Karpas-422 (cell line): Measurements from ENCODE around the gene WASF2. TPM values are rescaled to one million over a fixed set of nuclear protein-coding genes. Genes with fewer than 3 reads are reported as not detected.
A peak's percentile ranks its signal among the peaks of the same experiment; 100 is the strongest.
"Not testable (repeated sequence)": the region's sequence is repeated elsewhere in the genome, so short reads cannot be mapped to it uniquely, and the experiment has no call there.

Experiments
- DNase-seq: peaks from one replicate; pipeline ENCODE4 v3.0.0-alpha.2; 2015
- H2AFZ ChIP-seq: fragments of 200-600 bp; sonication (generic); 2 replicates; pipeline ENCODE4 v1.6.1; 2014; ENCODE audit warnings: antibody characterized with exemption, low read length, mixed read lengths
- H3K27ac ChIP-seq: fragments of 200-600 bp; sonication (generic); 2 replicates; pipeline ENCODE4 v1.5.1; 2014; ENCODE audit warnings: mild to moderate bottlenecking, low read length, moderate library complexity
- H3K27me3 ChIP-seq: fragments of 200-600 bp; sonication (generic); 2 replicates; pipeline ENCODE4 v1.6.1; 2014; ENCODE audit warnings: low read length, mixed read lengths
- H3K36me3 ChIP-seq: fragments of 200-600 bp; sonication (generic); 2 replicates; pipeline ENCODE4 v1.6.1; 2014; ENCODE audit warnings: low read length, mixed read lengths; ENCODE audit not compliant: insufficient read depth
- H3K4me1 ChIP-seq: fragments of 200-600 bp; sonication (generic); 2 replicates; pipeline ENCODE4 v1.6.1; 2014; ENCODE audit warnings: mild to moderate bottlenecking, low read length, mixed read lengths
- H3K4me2 ChIP-seq: fragments of 200-600 bp; sonication (generic); 2 replicates; pipeline ENCODE4 v1.6.1; 2014; ENCODE audit warnings: low read length, low read depth, mild to moderate bottlenecking; ENCODE audit not compliant: poor library complexity, severe bottlenecking
- H3K4me3 ChIP-seq: fragments of 200-600 bp; sonication (generic); 2 replicates; pipeline ENCODE4 v1.5.1; 2014; ENCODE audit warnings: mild to moderate bottlenecking, antibody characterized with exemption, low read length, mixed read lengths
- H3K79me2 ChIP-seq: fragments of 200-600 bp; sonication (generic); 2 replicates; pipeline ENCODE4 v1.6.1; 2014; ENCODE audit warnings: mild to moderate bottlenecking, low read length, mixed read lengths
- H3K9ac ChIP-seq: fragments of 200-600 bp; sonication (generic); 2 replicates; pipeline ENCODE4 v1.6.0; 2014; ENCODE audit warnings: low read length
- H3K9me2 ChIP-seq: fragments of 200-600 bp; sonication (generic), shearing (Covaris generic); replicated peaks from 2 replicates; pipeline ENCODE4 v1.6.0; 2014; ENCODE audit warnings: mild to moderate bottlenecking, low read length, moderate library complexity; ENCODE audit not compliant: insufficient read depth
- H3K9me3 ChIP-seq: fragments of 300-700, 200-600 bp; sonication (generic); 2 replicates; pipeline ENCODE4 v1.6.1; 2014; ENCODE audit warnings: low read length, mixed read lengths
- H4K20me1 ChIP-seq: fragments of 200-600 bp; sonication (generic); 2 replicates; pipeline ENCODE4 v1.6.1; 2014; ENCODE audit warnings: mild to moderate bottlenecking, antibody characterized with exemption, low read length, low read depth; ENCODE audit not compliant: insufficient read depth
- total RNA-seq: library from RNA; depleted of rRNA; stranded (reverse); fragments of >200 nt; shearing (Covaris generic); gene quantifications from 2 replicates; pipeline ENCODE4 v1.2.3, GENCODE V29; 2014; ENCODE audit warnings: low replicate concordance

WASF2 gene
- total RNA-seq, 1 experiment from 2014 or later: 21.7 TPM

DNA sequence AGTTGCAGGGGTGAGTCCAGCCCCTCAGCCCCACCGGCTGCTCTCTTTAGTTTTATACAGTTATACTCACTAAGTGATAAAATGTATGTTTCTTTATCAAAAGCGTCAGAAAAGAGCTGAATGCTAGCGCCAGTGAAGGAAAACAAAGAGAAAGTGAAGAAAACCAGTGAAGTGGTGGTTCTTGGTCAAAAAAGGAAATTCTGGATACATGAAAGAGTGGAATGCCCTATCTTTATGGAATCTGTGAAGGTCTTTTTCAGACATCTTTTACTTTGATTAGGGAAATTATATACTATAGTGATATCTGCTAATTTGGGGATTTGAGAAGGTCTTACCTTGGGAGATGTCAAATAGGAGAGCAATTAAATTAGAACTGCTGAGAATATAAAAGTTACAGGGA is 56.3 kb downstream of the WASF2 start:
- no peak for DNase-seq
- no peak overlapping the region for H3K4me2 ChIP-seq
- no peak overlapping the region for H2AFZ ChIP-seq
- H3K27me3 ChIP-seq: no peaks in the 10 kb centered on the region
- H3K9me2 ChIP-seq: no peaks in the 10 kb centered on the region
- H3K9me3 ChIP-seq: no peaks in the 10 kb centered on the region
- H3K79me2 ChIP-seq: peaks cover 92% of the 10 kb centered on the region
- no peaks in the 10 kb centered on the region; the same call in 1 of the 2 replicates for H4K20me1 ChIP-seq
- no peak overlapping the region for H3K9ac ChIP-seq
- peaks cover 78% of the 10 kb centered on the region for H3K4me1 ChIP-seq
- H3K36me3 ChIP-seq: no peaks in the 10 kb centered on the region
- no peak overlapping the region for H3K4me3 ChIP-seq
- 0 out of 2 replicates have a peak overlapping the region, but pooled peaks have one; percentile 16 for H3K27ac ChIP-seq

GRCh38 chr1:27432725-27433124 is 57.2 kb downstream of the WASF2 start:
- H4K20me1 ChIP-seq, H3K9me3 ChIP-seq, DNase-seq, H3K9ac ChIP-seq, H3K9me2 ChIP-seq, H3K27ac ChIP-seq, H3K4me2 ChIP-seq, H3K36me3 ChIP-seq, H2AFZ ChIP-seq, H3K4me3 ChIP-seq, H3K27me3 ChIP-seq: not testable (repeated sequence)
- Histone ChIP-seq H3K79me2 (peaks cover 82% of the 10 kb centered on the region), H3K4me1 (peaks cover 78% of the 10 kb centered on the region)

- no peak overlapping the region for H3K27ac ChIP-seq
- no peaks in the 10 kb centered on the region for H4K20me1 ChIP-seq
- no peak overlapping the region for H2AFZ ChIP-seq
- H3K9me2 ChIP-seq: no peaks in the 10 kb centered on the region
- H3K9me3 ChIP-seq: no peaks in the 10 kb centered on the region
- H3K27me3 ChIP-seq: no peaks in the 10 kb centered on the region
- DNase-seq: no peak
- peaks cover 81% of the 10 kb centered on the region for H3K79me2 ChIP-seq
- no peaks in the 10 kb centered on the region for H3K36me3 ChIP-seq
- H3K4me3 ChIP-seq: no peak overlapping the region
- no peak overlapping the region for H3K4me2 ChIP-seq
- peaks cover 75% of the 10 kb centered on the region for H3K4me1 ChIP-seq
- H3K9ac ChIP-seq: no peak overlapping the region
Observed at GRCh38 chr1:27431601-27431940, 58.4 kb downstream of the WASF2 start.

DNA sequence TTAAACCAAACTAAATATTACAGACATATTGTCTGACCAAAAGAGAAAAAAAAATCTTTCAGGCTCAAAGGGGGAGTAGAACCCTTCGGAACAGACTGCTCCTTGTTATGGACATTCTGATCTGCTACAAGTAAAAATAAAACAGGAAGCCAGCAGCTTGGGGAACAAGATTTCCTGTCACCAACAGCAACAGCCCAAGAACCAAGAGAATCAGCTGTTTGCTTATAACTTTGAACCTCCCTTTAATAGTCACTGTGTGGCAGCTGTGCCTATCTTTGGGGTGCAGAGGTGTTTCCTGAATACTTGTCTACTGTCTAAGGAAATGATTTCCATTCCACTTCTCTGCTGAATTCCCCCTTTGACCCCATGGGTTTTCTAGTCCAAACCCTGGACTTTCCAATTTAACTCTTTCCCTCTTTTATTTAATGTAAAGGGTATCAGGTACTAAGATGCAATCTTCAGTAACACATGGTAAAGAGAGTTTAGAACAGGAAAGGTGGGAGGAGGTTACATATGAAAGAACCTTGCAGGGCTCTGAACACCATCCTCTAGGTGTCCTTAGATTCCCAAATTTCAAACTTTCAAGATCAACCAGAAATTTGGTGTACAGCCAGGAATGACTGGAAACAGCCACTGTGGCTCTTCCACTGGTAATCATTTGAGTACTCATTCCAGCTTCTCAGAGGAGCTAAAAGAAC is 58.9 kb downstream of the WASF2 start:
- Histone ChIP-seq H3K4me3 (no peak overlapping the region), H2AFZ (no peak overlapping the region), H3K9me3 (no peaks in the 10 kb centered on the region), H3K9ac (no peak overlapping the region), H3K27me3 (no peaks in the 10 kb centered on the region), H4K20me1 (no peaks in the 10 kb centered on the region), H3K36me3 (no peaks in the 10 kb centered on the region), H3K27ac (no peak overlapping the region), H3K4me1 (peaks cover 69% of the 10 kb centered on the region), H3K4me2 (no peak overlapping the region), H3K9me2 (no peaks in the 10 kb centered on the region), H3K79me2 (peaks cover 81% of the 10 kb centered on the region)
- no peak for DNase-seq

DNA sequence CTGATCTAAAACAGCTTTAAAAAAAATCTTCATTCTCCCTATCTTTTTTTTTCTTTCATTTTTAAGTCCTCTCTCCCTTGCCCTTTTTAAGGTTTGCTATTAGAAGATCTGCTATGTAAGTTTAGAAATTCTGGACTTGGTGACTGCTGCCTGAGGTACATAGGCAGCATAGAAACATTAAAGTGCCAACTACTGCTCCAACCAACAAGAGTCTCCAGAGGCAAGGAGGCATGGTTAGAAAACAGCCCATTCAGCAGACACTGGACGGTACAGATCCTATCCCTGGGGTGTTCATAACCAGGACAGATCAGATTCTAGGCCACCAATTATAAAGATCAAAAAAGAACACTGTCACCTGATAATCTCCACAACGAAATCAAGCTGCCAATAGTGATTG is 60.9 kb downstream of the WASF2 start:
- Histone ChIP-seq H3K79me2 (peaks cover 75% of the 10 kb centered on the region), H3K4me2 (no peak overlapping the region), H3K4me1 (peaks cover 54% of the 10 kb centered on the region), H3K4me3 (no peak overlapping the region), H3K9ac (no peak overlapping the region), H3K9me3 (no peaks in the 10 kb centered on the region), H4K20me1 (no peaks in the 10 kb centered on the region), H3K36me3 (no peaks in the 10 kb centered on the region), H3K27ac (no peak overlapping the region), H3K9me2 (no peaks in the 10 kb centered on the region), H2AFZ (no peak overlapping the region), H3K27me3 (no peaks in the 10 kb centered on the region)
- DNase-seq: no peak

DNA sequence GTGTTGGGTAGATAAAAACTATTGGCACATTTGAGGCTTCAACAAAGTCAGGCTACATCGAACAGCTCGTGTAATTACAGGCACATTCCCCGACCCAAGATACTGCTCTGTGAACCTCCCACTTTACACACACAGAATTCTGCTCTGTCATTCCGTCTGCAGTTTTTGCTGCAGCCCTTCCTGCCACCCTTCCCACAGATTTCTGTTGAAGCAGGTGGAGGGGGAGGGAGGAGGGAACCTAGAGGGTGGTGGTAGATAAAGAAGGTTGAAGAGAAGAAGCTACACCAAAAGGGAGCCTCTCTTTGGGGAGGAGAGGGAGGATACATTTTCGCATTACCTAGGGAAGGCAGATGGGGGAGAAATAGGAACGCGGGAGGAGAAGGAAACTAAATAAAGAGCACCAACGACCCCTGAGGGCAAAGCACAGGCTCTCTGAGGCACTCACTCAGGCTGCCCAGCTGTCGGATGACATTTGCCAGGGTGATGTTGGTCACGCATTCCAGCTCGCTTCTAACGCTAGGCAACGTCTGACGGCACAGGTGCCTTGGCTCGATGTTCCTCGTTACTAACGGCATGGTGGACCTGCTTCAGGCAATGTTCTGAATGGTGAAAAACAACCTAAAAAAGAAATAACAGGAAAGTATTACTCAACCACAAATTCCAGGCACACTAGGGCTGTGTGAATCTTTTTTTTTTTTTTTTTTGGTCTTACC is 61.5 kb downstream of the WASF2 start:
- Histone ChIP-seq H3K27me3 (no peaks in the 10 kb centered on the region), H4K20me1 (no peaks in the 10 kb centered on the region), H2AFZ (no peak overlapping the region), H3K79me2 (peaks cover 75% of the 10 kb centered on the region), H3K27ac (no peak overlapping the region), H3K9me3 (no peaks in the 10 kb centered on the region), H3K4me2 (no peak overlapping the region), H3K4me3 (no peak overlapping the region), H3K9ac (no peak overlapping the region), H3K36me3 (no peaks in the 10 kb centered on the region), H3K4me1 (peaks cover 54% of the 10 kb centered on the region), H3K9me2 (no peaks in the 10 kb centered on the region)
- DNase-seq: no peak

GRCh38 chr1:27427816-27428315 is 62.1 kb downstream of the WASF2 start:
- peaks cover 73% of the 10 kb centered on the region for H3K79me2 ChIP-seq
- no peaks in the 10 kb centered on the region for H3K9me3 ChIP-seq
- H3K9me2 ChIP-seq: no peaks in the 10 kb centered on the region
- H3K4me1 ChIP-seq: peaks cover 51% of the 10 kb centered on the region
- H4K20me1 ChIP-seq: no peaks in the 10 kb centered on the region
- no peak overlapping the region for H3K9ac ChIP-seq
- H3K4me3 ChIP-seq: no peak overlapping the region
- no peak for DNase-seq
- H3K27me3 ChIP-seq: no peaks in the 10 kb centered on the region
- H2AFZ ChIP-seq: no peak overlapping the region
- peak overlapping the region; percentile 58; the same call in 1 of the 2 replicates for H3K27ac ChIP-seq
- H3K36me3 ChIP-seq: no peaks in the 10 kb centered on the region
- peak overlapping the region; percentile 25 for H3K4me2 ChIP-seq

DNA sequence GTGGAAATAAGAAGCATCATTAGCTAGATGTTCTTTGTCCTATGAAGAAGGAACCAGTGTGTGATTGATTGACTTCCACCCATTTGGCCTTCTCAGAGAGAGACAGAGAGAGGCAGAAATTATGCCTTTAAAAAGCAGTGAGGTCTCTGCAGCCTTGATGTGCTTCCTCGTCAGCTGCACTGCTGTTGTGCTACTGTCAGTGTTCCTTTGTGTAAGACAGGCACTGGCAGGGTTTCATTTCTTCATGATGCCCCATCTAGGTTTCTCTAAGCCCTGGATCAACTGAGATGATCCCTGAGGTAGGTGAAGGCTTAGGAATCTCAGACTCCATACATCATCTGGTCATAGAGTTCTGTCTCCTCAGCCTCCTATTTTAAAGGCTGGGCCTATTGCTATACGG is 62.6 kb downstream of the WASF2 start:
- no peak overlapping the region for H2AFZ ChIP-seq
- peaks cover 51% of the 10 kb centered on the region for H3K4me1 ChIP-seq
- no peaks in the 10 kb centered on the region for H3K9me3 ChIP-seq
- H3K27me3 ChIP-seq: no peaks in the 10 kb centered on the region
- H3K4me3 ChIP-seq: no peak overlapping the region
- H3K27ac ChIP-seq: peak overlapping the region; percentile 58; the same call in 1 of the 2 replicates
- H3K79me2 ChIP-seq: peaks cover 74% of the 10 kb centered on the region
- no peak for DNase-seq
- no peaks in the 10 kb centered on the region for H3K9me2 ChIP-seq
- H3K9ac ChIP-seq: no peak overlapping the region
- peak overlapping the region; percentile 25 for H3K4me2 ChIP-seq
- no peaks in the 10 kb centered on the region for H4K20me1 ChIP-seq
- H3K36me3 ChIP-seq: no peaks in the 10 kb centered on the region
